Uterus (tissue), 2 donors: ENCODE data around the gene GRM5.

ENCODE experiments used
- POLR2A ChIP-seq, 2 donors: fragments of 450-650 bp; IDR thresholded peaks; one replicate each; pipeline ENCODE4 v1.6.1; 2016; ENCODE audit warnings: antibody characterized with exemption in 2 of 2, mild to moderate bottlenecking in 1 of 2, moderate library complexity in 1 of 2
- TF ChIP-seq, protein P1 (sequence below), 4 experiments: fragments of 200-600 bp in 2 of 4; fragments of 450-650 bp in 2 of 4; sonication (generic) in 2 of 4; IDR thresholded peaks; one replicate each; pipeline ENCODE4 v1.5.1; 2016 to 2019; ENCODE audit warnings: antibody characterized with exemption in 4 of 4, mild to moderate bottlenecking in 2 of 4, moderate library complexity in 1 of 4

DNA sequence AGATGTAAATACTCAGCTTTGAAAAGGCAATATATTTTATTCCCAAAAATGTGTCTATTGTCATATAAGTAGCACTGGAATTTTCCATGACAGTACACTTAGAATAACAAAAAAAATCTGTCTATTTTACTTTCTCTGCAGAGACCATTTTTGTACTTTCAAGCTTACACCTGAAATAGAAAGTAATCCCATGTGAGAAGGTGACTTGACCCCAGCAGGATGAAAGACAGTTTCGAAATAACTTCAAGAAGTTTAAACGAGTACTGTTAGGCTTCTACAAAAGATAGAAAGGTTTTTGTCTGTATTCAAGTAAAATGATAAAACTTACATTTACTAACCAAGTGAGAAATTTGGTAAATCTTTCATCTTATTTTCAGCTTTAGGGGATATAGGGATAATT, 468.4 kb downstream of the GRM5 start:
- TF ChIP-seq, protein P1, sequence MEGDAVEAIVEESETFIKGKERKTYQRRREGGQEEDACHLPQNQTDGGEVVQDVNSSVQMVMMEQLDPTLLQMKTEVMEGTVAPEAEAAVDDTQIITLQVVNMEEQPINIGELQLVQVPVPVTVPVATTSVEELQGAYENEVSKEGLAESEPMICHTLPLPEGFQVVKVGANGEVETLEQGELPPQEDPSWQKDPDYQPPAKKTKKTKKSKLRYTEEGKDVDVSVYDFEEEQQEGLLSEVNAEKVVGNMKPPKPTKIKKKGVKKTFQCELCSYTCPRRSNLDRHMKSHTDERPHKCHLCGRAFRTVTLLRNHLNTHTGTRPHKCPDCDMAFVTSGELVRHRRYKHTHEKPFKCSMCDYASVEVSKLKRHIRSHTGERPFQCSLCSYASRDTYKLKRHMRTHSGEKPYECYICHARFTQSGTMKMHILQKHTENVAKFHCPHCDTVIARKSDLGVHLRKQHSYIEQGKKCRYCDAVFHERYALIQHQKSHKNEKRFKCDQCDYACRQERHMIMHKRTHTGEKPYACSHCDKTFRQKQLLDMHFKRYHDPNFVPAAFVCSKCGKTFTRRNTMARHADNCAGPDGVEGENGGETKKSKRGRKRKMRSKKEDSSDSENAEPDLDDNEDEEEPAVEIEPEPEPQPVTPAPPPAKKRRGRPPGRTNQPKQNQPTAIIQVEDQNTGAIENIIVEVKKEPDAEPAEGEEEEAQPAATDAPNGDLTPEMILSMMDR (IDR thresholded peaks at IDR 0.05), result no peak
- no peak for TF ChIP-seq POLR2A (IDR thresholded peaks at IDR 0.05)
